Kidney (tissue), 14 donors: ENCODE measurements around the gene GMPR. TPM values are rescaled to one million over a fixed set of nuclear protein-coding genes. Genes with fewer than 3 reads are reported as not detected.

Experiments
- DNase-seq, 5 donors: peaks; one replicate each; pipeline ENCODE4 v3.0.0-alpha.2; 2013 to 2020
- FAIRE-seq: peaks from 2 replicates; lab custom pipeline; 2012; peaks lifted over from hg19 to GRCh38; lab: Jason Lieb, UNC
- H3K27ac ChIP-seq, 2 donors: one replicate each; pipeline ENCODE4 v1.7.0; 2013; ENCODE audit warnings: low read depth in 2 of 2, low read length in 2 of 2, inconsistent platforms in 1 of 2
- H3K27me3 ChIP-seq: one replicate; pipeline ENCODE4 v1.7.1; 2013; ENCODE audit warnings: low read length, inconsistent platforms; ENCODE audit not compliant: control insufficient read depth, insufficient read depth
- H3K36me3 ChIP-seq, 3 donors: one replicate each; pipeline versions ENCODE4 v1.7.0 to v1.7.1; 2013; ENCODE audit warnings: low read length in 3 of 3, control low read depth in 1 of 3, inconsistent platforms in 1 of 3; ENCODE audit not compliant: insufficient read depth in 3 of 3, control insufficient read depth in 2 of 3
- H3K4me1 ChIP-seq, 3 donors: one replicate each; pipeline versions ENCODE4 v1.7.0 to v1.7.1; 2013; ENCODE audit warnings: low read length in 3 of 3, inconsistent platforms in 1 of 3, low read depth in 1 of 3; ENCODE audit not compliant: control insufficient read depth in 2 of 3, insufficient read depth in 2 of 3
- H3K4me3 ChIP-seq, 3 donors: one replicate each; pipeline versions ENCODE4 v1.7.0 to v1.8.1; 2013; ENCODE audit warnings: low read length in 3 of 3, control low read depth in 1 of 3, inconsistent platforms in 1 of 3
- H3K9ac ChIP-seq, 3 donors: one replicate each; pipeline versions ENCODE4 v1.7.0 to v1.7.1; 2013; ENCODE audit warnings: low read length in 3 of 3, control low read depth in 1 of 3, inconsistent platforms in 1 of 3
- H3K9me3 ChIP-seq, 3 donors: one replicate each; pipeline versions ENCODE4 v1.7.0 to v1.7.1; 2013; ENCODE audit warnings: low read length in 3 of 3, control low read depth in 1 of 3, inconsistent platforms in 1 of 3; ENCODE audit not compliant: control insufficient read depth in 2 of 3, insufficient read depth in 1 of 3
- intact Hi-C: fragments of 100-400 bp; cut with DNase I; formaldehyde crosslinking; loops from one replicate; pipeline ENCODE4 v1.11.1; 2022
- polyA plus RNA-seq: library from polyadenylated mRNA; stranded (reverse); fragments of 350-450 nt; fragmentation: Illumina TruSeq; extraction: RNeasy Lipid Tissue Mini Kit (QIAGEN cat#74804); gene quantifications from one replicate; pipeline ENCODE4 v1.2.3, GENCODE V29; 2014; ENCODE audit warnings: low read depth, low replicate concordance; ENCODE audit not compliant: insufficient read depth
- total RNA-seq: library from RNA; stranded (reverse); fragmentation: NEBNext Ultra II Directional; extraction: Animal tissue kit (Norgen Biotek cat#: 25700); gene quantifications from one replicate; pipeline ENCODE4 v1.2.1, GENCODE V29; 2021
- TF ChIP-seq, protein P1 (sequence below): IDR thresholded peaks from 3 replicates; pipeline ENCODE4 v1.5.1; 2012; ENCODE audit warnings: mild to moderate bottlenecking, moderate library complexity, borderline replicate concordance; ENCODE audit not compliant: insufficient read depth; ENCODE audit errors: extremely low read depth
- donor health status: control.
- donor health status: control.
- donor health status: control.
- donor health status: control.
- donor health status: control.
- donor health status: DM: yes; HTN: yes; CAD: no.
- donor health status: Normal renal cell carcinoma (clear cell type).

Gene GMPR
- total and polyA plus RNA-seq, 2 donors from 2014 or later = 51.4 to 54.5 TPM

DNA sequence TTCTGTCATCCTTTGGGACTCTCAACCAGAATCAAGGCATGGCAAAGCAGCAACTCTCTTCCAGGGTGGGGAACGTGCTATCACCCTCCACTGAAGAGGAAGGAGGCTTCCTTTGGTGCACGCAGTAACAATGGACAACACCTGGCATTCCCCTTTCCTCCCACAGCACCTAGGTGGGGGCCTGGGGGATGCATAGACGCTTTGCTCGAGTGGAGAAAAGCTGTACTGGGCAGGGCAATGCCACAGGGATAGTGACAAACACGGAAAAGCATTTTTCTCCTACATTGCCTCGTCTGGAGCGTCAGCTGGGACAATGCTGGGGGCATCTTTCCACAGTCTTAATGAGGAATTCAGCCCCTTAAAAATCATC is 82.9 kb downstream of the GMPR start:
- no peak for DNase-seq
- intact Hi-C loops = no loop called here
- Histone ChIP-seq H3K9me3 (no peaks in the 10 kb centered on the region), H3K9ac (no peak overlapping the region), H3K36me3 (peaks cover 0 to 5% (median 2%) of the 10 kb centered on the region in 3 donors), H3K27ac (no peak overlapping the region), H3K27me3 (no peaks in the 10 kb centered on the region), H3K4me3 (no peak overlapping the region), H3K4me1 (peaks cover 3 to 8% (median 3%) of the 10 kb centered on the region in 3 donors)
- TF ChIP-seq, protein P1, sequence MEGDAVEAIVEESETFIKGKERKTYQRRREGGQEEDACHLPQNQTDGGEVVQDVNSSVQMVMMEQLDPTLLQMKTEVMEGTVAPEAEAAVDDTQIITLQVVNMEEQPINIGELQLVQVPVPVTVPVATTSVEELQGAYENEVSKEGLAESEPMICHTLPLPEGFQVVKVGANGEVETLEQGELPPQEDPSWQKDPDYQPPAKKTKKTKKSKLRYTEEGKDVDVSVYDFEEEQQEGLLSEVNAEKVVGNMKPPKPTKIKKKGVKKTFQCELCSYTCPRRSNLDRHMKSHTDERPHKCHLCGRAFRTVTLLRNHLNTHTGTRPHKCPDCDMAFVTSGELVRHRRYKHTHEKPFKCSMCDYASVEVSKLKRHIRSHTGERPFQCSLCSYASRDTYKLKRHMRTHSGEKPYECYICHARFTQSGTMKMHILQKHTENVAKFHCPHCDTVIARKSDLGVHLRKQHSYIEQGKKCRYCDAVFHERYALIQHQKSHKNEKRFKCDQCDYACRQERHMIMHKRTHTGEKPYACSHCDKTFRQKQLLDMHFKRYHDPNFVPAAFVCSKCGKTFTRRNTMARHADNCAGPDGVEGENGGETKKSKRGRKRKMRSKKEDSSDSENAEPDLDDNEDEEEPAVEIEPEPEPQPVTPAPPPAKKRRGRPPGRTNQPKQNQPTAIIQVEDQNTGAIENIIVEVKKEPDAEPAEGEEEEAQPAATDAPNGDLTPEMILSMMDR = no peak
- FAIRE-seq = no peak

- Histone ChIP-seq H3K9me3 (no peaks in the 10 kb centered on the region), H3K27ac (no peak overlapping the region), H3K9ac (no peak overlapping the region), H3K36me3 (peaks cover 0 to 6% (median 2%) of the 10 kb centered on the region in 3 donors), H3K27me3 (no peaks in the 10 kb centered on the region), H3K4me3 (no peak overlapping the region), H3K4me1 (peaks cover 3 to 8% (median 3%) of the 10 kb centered on the region in 3 donors)
- no peak for FAIRE-seq
- DNase-seq = no peak
- intact Hi-C loops = no loop called here
- TF ChIP-seq, protein P1 = no peak
These were observed 83.4 kb downstream of the GMPR start for GRCh38 chr6:16321826-16322225.

- H3K9ac ChIP-seq = no peak overlapping the region
These were observed 84.4 kb downstream of the GMPR start for GRCh38 chr6:16322666-16323312.

More at GRCh38 chr6:16322666-16323312, 84.4 kb downstream of the GMPR start:
- TF ChIP-seq, protein P1 = no peak
- peaks cover 3 to 8% (median 3%) of the 10 kb centered on the region in 3 donors for H3K4me1 ChIP-seq
- H3K4me3 ChIP-seq = no peak overlapping the region
- peaks cover 0 to 6% (median 2%) of the 10 kb centered on the region in 3 donors for H3K36me3 ChIP-seq
- peak; percentile 72 to 94 (median 84) for DNase-seq
- intact Hi-C loops = no loop called here
- no peak overlapping the region for H3K27ac ChIP-seq
- no peak for FAIRE-seq
- no peaks in the 10 kb centered on the region for H3K27me3 ChIP-seq
- no peaks in the 10 kb centered on the region for H3K9me3 ChIP-seq
